ENCODE data around the gene TRIM47.

DNA sequence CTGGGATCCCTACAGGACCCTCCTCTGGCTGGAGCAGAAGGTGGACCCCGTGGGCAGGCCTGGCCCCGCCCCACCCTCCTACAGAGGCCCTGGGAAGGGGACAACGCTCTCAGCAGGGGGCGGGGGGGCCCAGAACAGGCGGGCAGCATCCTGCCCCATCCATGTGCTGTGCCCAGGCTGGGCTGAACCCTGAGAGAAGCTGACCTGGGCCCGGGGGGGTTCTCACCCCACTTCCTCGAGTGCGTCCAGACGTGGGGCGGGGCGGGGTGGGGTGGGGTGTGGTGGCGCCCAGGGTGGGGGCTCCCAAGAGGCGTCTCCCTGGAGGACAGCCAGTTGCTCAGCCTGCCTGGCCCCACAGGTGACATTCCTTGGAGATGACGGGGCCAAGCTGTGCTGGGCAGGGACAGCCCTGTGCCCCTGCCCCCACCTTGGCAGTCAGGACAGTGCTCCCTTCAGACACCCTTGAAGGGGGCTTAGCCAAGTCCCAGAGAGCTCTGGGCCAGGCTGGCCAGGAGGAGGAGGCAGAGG, 33.8 kb downstream of the TRIM47 start:
- TF ChIP-seq, protein P1, sequence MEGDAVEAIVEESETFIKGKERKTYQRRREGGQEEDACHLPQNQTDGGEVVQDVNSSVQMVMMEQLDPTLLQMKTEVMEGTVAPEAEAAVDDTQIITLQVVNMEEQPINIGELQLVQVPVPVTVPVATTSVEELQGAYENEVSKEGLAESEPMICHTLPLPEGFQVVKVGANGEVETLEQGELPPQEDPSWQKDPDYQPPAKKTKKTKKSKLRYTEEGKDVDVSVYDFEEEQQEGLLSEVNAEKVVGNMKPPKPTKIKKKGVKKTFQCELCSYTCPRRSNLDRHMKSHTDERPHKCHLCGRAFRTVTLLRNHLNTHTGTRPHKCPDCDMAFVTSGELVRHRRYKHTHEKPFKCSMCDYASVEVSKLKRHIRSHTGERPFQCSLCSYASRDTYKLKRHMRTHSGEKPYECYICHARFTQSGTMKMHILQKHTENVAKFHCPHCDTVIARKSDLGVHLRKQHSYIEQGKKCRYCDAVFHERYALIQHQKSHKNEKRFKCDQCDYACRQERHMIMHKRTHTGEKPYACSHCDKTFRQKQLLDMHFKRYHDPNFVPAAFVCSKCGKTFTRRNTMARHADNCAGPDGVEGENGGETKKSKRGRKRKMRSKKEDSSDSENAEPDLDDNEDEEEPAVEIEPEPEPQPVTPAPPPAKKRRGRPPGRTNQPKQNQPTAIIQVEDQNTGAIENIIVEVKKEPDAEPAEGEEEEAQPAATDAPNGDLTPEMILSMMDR (IDR thresholded peaks at IDR 0.05; ENCODE audit: low read length), result no peak
- TF ChIP-seq EZH2 (optimal IDR thresholded peaks at IDR 0.05; ENCODE audit: low read depth, low read length) (no peak), EZH2phosphoT487 (IDR thresholded peaks at IDR 0.05; ENCODE audit: low read length) (no peak)

Measured in MM.1S (cell line).